GM12878 (cell line): ENCODE data around the gene ZNF513. TPM values are rescaled to one million over a fixed set of nuclear protein-coding genes. Genes with fewer than 3 reads are reported as not detected.

Source experiments
- ATF7 ChIP-seq: fragments of 450-650 bp; IDR thresholded peaks from 2 replicates; pipeline ENCODE4 v1.6.1; 2016; ENCODE audit warnings: low read depth, mild to moderate bottlenecking
- CEBPB ChIP-seq, 2 experiments: fragments of 150-350 bp in 1 of 2; IDR thresholded peaks; 2 replicates each; pipeline ENCODE4 v1.6.1; 2012 to 2014; ENCODE audit warnings: low read depth in 2 of 2, low read length in 2 of 2, borderline replicate concordance in 1 of 2, inconsistent platforms in 1 of 2
- IKZF1 ChIP-seq: fragments of 450-650 bp; conservative IDR thresholded peaks from 2 replicates; pipeline ENCODE4 v1.6.1; 2017; ENCODE audit warnings: antibody characterized with exemption, mild to moderate bottlenecking
- LARP7 ChIP-seq: fragments of 450-650 bp; IDR thresholded peaks from 2 replicates; pipeline ENCODE4 v1.6.1; 2017; ENCODE audit warnings: mild to moderate bottlenecking
- MTA3 ChIP-seq: IDR thresholded peaks from 2 replicates; pipeline ENCODE4 v1.6.1; 2012; ENCODE audit warnings: low read length, inconsistent platforms, borderline replicate concordance
- MYC ChIP-seq: IDR thresholded peaks from 2 replicates; pipeline ENCODE4 v1.6.1; 2011; ENCODE audit warnings: mild to moderate bottlenecking, low read length, moderate library complexity, inconsistent platforms; ENCODE audit not compliant: insufficient read depth, insufficient replicate concordance, insufficient read length, severe bottlenecking
- POLR2A ChIP-seq: IDR thresholded peaks from 2 replicates; pipeline ENCODE4 v1.6.1; 2011; ENCODE audit warnings: low read depth, mild to moderate bottlenecking, low read length
- RB1 ChIP-seq: fragments of 450-650 bp; formaldehyde crosslinking; IDR thresholded peaks from 2 replicates; pipeline ENCODE4 v1.6.1; 2017; ENCODE audit warnings: mild to moderate bottlenecking, borderline replicate concordance
- SREBF1 ChIP-seq: IDR thresholded peaks from 2 replicates; pipeline ENCODE4 v1.6.1; 2012; ENCODE audit warnings: mild to moderate bottlenecking, low read length
- TCF7 ChIP-seq: IDR thresholded peaks from 2 replicates; pipeline ENCODE4 v1.6.1; 2014; ENCODE audit warnings: antibody characterized with exemption, borderline replicate concordance
- polyA plus RNA-seq, 11 experiments: library from polyadenylated mRNA; depleted of rRNA in 4 of 11; unstranded in 6 of 11; stranded (reverse) in 5 of 11; fragments of >200 nt; fragmentation: Nextera tagmentation in 4 of 11; fragmentation: Illumina TruSeq in 1 of 11; extraction: Ambion mirVana in 4 of 11; extraction: Trizol in 1 of 11; gene quantifications; 1 replicate in 1 of 11; 2 replicates in 10 of 11; pipeline versions ENCODE4 v1.2.1 to v1.2.3, GENCODE V29; 2011 to 2016; ENCODE audit warnings: inconsistent platforms in 2 of 11, missing spikeins in 2 of 11, low read depth in 1 of 11
- total RNA-seq, 4 experiments: library from RNA; depleted of rRNA in 3 of 4; stranded (reverse); fragments of >200 nt in 3 of 4; fragmentation: Illumina TruSeq in 1 of 4; extraction: Trizol in 1 of 4; gene quantifications; 2 replicates each; pipeline versions ENCODE4 v1.2.1 to v1.2.3, GENCODE V29; 2013 to 2021
- TF ChIP-seq, protein P1 (sequence below): IDR thresholded peaks from 2 replicates; pipeline ENCODE4 v1.6.1; 2012; ENCODE audit warnings: low read length, inconsistent platforms

ZNF513 gene
- total and polyA plus RNA-seq, 10 of the 15 experiments (the other 5 are each of a cell fraction or from before 2014, with no cell fraction given) = 0.06 to 16.4 (median 5.6) TPM

DNA sequence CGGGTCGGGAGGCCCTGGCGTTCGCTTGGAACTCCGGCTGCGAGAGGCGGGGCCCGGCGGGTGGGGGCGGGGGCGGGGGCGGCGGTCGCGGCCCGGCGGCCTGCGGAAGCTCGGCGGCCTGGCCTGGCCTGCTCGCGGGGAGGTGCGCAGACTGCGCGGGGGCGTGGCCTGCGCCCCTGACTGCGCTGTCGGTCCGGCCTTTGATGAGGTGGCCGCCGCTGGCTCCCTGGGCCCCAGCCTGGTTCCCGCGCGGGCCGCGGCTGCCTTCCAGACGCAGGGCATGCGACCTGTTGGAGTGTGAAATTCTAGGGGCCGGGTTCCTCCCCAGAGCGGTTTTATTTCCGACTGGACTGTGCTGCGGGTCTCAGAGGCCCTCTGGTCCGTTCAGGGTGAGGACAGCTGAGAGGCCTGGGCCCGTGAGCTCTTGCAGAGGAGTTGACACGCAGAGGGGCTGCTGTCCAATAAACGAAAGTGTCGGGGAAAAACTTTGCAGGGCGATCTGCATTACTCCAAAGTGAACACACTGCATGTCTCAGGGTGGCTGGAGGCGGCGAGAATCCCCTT is 48.5 kb upstream of the ZNF513 start (continued):
- TF ChIP-seq, protein P1, sequence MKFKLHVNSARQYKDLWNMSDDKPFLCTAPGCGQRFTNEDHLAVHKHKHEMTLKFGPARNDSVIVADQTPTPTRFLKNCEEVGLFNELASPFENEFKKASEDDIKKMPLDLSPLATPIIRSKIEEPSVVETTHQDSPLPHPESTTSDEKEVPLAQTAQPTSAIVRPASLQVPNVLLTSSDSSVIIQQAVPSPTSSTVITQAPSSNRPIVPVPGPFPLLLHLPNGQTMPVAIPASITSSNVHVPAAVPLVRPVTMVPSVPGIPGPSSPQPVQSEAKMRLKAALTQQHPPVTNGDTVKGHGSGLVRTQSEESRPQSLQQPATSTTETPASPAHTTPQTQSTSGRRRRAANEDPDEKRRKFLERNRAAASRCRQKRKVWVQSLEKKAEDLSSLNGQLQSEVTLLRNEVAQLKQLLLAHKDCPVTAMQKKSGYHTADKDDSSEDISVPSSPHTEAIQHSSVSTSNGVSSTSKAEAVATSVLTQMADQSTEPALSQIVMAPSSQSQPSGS = no peak
- TF ChIP-seq TCF7 (peak; percentile 73), CEBPB (IDR thresholded peaks at IDR 0.05; ENCODE audit: borderline replicate concordance in 1 of 2, low read depth in 2 of 2, low read length in 2 of 2) (no peak), SREBF1 (no peak), MYC (no peak), POLR2A (peak; percentile 7; the same call in 1 of the 2 replicates), ATF7 (no peak), IKZF1 (peak; percentile 49; the same call in 1 of the 2 replicates), MTA3 (no peak), LARP7 (peak; percentile 33), RB1 (peak; percentile 74; the same call in 1 of the 2 replicates)
- TF ChIP-seq, all 136 proteins: peak for 10
